Activated effector memory CD4-positive, alpha-beta T cell treated with Interleukin-2 at 50 U/mL for 16 hours (primary cell): ENCODE data around the gene MIXL1.
"Not testable (repeated sequence)": the region's sequence is repeated elsewhere in the genome, so short reads cannot be mapped to it uniquely, and the experiment has no call there.

ENCODE experiments used
- DNase-seq: peaks from one replicate; pipeline ENCODE4 v3.0.0-alpha.2; 2020

Gene MIXL1

DNA sequence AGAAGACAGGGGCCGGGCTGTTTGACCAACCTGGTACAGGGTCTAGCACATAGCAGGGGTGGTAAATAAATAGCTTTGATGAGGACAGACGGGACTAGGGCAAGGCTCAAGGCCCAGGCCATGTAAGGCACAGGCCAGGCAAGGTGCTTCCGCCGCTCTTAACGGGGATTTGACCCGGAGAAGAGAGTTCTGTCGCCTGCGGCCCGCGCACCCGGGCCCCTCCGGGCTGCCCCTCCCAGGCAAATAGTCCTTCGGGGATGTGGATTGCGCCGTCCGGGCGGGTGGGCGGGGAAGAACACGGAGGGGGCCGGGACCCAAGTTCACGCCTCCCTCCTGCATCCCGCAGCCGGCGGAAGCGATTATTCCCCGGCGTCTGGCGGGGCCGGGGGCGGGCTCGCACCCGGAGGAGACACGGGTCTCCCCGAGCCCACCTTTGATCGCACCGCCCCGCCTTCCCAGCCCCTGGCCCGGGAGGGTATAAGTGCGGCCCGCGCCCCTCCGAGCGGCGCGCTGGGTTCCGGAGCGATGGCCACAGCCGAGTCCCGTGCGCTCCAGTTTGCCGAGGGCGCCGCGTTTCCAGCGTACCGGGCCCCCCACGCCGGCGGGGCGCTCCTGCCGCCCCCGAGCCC lies at the start of gene MIXL1:
Gene MIXL1 (plus strand): TSS at position 508 of the 629 bp plus-strand sequence. CDS start 18 bp downstream, at position 526.
- DNase-seq, result no peak

GRCh38 chr1:226176870-226177269 lies 46.6 kb upstream of the MIXL1 start:
- DNase-seq, result no peak

DNA sequence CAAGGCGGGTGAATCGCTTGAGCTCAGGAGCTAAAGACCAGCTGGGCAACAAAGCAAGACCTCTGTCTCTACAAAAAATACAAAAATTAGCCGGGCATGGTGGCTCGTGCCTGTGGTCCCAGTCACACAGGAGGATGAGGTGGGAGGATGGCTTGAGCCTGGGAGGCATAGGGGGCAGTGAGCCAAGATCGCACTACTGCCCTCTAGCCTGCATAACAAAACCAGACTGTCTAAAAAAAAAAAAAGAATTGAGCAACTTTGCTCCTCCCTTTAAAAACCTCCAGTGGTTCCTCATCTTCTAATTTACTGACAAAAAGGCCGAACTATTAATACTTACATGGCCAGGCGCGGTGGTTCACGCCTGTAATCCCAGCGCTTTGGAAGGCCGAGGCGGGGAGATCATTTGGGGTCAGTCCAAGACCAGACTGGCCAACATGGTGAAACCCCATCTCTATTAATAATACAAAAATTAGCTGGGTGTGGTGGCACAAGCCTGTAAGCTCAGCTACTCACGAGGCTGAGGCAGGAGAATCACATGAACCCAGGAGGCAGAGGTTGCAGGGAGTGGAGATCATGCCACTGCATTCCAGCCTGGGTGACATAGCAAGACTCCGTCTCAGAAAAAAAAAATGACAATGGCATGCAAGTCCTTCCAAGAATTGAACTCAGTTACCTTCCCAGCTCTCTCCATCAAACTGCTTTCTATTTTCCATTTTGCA lies 41.3 kb upstream of the MIXL1 start:
- DNase-seq, result no peak

GRCh38 chr1:226185141-226186036 lies 38.1 kb upstream of the MIXL1 start:
- no peak for DNase-seq

GRCh38 chr1:226186124-226187018 lies 37.1 kb upstream of the MIXL1 start, which contains the start of gene ACBD3:
Gene ACBD3, minus strand, starts transcription at chr1:226186741. Its CDS starts 66 bp downstream, at chr1:226186675.
- peak; percentile 80 for DNase-seq

DNA sequence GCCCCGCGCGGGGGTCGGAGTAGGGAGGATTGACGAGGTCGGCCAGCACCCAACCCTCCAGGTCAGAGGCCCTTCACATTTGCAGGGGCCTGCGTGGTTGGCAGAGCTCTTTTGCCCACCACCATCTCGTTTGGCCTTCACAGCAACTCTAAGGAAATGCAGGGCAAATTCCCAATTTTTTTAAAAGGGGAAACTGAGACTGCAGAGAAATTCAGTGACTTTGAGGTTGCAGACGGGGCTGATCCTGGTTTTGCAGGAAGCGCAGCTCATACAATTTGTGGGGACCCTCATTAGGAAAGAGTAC lies 36.5 kb upstream of the MIXL1 start:
- DNase-seq, result no peak

DNA sequence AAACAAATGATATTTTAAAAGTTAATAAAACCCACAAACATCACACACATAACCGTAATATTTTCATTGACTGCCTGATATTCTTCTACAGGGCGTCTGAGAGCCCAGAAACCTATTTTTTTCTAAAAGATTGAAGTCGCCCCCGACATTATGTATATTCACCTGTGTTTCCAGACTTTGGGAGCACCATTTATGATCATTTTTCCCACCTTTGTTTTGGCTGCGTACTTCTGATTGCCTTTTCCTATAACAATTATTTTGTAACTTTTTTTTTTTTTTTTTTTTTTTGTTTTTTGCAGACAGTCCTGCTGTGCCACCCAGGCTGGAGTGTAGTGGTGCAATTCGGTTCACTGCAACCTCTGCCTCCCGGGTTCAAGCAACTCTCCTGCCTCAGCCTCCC lies 36.1 kb upstream of the MIXL1 start:
- DNase-seq, result no peak

GRCh38 chr1:226195144-226195543 lies 28.3 kb upstream of the MIXL1 start:
- DNase-seq, result no peak

DNA sequence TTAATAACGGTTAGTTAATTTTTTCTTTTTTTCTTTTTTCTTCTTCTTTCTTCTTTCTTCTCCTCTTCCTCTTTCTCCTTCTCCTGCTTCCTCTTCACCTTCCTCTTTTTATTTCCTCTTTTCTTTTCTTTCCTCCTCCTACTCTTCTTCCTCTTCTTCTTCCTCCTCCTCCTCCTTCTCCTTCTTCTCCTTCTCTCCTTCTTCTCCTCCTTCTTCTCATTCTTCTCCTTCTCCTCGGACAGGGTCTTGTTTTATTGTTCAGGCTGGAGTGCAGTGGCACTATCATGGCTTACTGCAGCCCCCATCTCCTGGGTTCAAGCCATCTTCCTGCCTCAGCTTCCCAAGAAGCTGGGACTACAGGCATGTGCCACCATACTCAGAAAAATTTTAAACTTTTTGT lies 23.5 kb upstream of the MIXL1 start:
- DNase-seq, result no peak

DNA sequence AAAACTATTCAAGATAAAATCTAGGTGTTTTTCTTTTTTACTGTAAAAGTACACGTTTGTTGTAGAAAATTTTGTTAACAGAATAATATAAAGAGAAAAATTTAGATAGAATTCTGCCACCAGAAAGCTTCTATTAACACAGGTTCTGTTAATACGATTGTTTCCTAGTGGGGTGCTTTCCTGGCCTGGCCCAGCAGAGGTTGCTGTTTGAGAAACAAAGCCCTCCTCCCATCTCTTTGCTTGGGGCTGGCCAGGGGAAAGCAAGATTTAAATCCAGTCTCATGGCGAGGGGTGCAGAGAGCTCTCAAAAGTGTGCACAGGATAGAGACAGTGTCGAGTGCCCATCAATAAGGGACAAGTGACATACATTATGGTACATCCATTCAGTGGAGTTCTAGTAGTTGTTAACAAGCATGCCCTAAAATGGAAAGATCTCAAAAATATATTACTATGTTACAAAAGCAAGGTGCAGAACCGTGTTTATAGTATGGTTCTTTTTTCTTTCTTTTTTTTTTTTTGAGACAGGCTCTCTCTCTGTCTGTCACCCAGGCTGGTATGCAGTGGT lies 22.4 kb upstream of the MIXL1 start:
- DNase-seq, result no peak

- DNase-seq, result no peak
These were observed 21.2 kb upstream of the MIXL1 start for GRCh38 chr1:226202246-226202645.

DNA sequence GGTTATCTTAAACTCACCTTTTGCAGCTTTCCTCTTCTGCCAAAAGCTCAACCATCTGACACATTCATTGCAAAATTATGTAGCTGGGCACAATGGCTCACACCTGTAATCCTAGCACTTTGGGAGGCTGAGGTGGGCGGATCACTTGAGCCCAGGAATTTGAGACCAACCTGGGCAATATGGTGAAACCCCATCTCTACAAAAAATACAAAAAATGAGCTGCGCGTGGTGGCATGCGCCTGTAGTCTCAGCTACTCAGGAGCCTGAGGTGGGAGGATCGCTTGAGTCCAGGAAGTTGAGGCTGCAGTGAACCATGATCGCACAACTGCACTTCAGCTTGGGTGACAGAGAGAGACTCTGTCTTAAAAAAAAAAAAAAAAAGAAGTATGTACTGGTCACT lies 20.8 kb upstream of the MIXL1 start:
- DNase-seq, result not testable (repeated sequence)

DNA sequence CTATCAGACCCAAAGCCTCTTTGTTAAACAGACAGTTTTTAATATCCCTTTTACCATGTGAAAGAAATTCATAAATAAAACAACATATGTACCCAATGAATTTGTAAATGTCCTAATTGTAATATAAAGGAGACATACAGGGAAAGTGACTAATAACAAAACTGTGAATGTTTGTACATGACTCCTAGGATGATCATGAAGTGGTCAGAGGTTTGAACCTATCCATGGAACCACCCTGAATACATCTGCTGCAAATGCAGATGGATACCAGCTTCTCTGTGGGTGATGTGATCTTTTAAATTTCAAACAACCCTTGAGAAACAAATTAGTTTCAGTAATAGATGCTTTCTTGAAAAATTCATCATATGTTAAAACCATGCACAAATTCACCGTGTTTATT lies 20.2 kb upstream of the MIXL1 start:
- no peak for DNase-seq

- no peak for DNase-seq
These were observed 19.8 kb upstream of the MIXL1 start for GRCh38 chr1:226203655-226204054.

DNA sequence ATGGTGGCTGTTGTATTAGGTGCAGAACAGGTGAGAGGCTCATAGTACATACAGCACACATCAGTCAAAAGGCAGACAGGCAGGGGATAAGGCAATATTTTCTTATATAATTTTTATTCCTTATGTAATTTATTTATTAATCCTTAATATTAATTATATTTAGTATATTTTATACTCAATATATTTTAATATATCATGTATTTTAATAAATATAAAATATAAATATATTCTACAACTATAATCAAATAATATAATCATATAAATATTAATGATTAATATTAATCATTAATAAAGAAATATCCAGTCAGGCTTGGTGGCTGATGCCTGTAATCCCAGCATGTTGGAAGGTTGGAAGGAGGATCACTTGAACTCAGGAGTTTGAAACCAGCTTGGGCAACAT lies 19.3 kb upstream of the MIXL1 start:
- no peak for DNase-seq

GRCh38 chr1:226207048-226207447 lies 16.4 kb upstream of the MIXL1 start:
- no peak for DNase-seq

DNA sequence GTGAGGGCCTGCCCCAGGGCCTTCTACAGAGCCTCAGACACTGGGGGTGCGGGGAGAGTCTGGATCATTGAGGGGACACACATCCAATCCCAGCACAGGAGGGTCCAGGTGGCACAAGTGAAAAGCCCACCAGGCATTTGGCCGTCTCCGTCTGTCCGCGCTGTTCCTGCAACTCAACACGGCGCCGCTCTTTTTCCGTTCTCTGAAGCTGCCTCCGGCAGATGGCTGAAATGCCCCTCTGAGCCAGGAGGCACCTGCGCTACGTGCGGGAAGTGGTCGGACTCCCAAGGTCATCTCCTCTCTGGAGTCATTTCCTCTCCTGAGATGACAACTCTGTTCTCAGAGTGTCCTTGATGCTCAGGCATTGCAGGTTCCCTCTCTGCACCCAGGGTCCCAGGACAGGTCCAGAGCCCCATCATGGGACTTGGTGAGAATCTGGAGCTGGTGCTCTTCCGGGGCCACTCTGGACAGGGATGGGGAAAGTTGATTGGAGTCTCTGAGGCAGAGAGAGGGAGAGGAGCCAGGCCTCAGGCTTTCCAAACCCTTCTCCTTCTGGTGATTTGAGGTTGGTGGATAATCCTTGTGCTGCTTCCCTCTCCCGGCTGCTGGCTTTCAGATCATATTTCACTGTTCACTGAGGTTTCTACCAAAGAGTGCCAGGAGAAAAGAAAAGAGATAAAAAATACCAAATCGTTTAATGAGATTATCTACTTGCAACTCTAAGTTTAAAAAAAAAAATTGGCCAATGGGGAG lies 14.0 kb upstream of the MIXL1 start:
- no peak for DNase-seq

DNA sequence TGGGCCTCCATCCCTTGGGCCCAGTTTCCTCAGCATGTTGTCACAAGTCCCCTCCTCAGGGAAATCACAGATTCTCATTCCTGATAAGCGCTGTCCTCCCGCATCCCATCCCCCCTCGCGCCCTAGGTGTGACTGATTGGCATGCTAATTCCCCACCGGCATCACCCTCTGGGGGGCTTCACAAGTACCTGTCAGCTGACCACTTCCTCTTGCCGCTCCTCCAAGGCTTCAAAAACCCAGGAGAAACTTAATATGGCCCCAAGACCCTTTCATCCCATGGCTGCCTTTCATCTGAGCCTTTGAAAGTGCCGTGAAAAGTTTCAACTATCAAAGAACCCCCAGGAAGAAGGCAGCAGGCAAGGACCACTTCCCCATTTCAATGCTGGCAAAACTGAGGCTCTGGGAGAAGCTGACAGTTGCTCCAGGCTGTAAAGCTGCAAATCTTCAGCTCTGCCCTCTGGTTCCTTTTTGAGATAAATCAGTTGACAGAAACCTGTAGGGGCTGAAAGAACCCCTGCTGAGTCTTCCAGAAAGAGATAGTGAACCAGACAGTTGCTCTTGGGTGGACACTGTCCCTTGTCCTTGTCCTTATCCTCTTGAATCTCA lies 12.8 kb upstream of the MIXL1 start:
- no peak for DNase-seq

DNA sequence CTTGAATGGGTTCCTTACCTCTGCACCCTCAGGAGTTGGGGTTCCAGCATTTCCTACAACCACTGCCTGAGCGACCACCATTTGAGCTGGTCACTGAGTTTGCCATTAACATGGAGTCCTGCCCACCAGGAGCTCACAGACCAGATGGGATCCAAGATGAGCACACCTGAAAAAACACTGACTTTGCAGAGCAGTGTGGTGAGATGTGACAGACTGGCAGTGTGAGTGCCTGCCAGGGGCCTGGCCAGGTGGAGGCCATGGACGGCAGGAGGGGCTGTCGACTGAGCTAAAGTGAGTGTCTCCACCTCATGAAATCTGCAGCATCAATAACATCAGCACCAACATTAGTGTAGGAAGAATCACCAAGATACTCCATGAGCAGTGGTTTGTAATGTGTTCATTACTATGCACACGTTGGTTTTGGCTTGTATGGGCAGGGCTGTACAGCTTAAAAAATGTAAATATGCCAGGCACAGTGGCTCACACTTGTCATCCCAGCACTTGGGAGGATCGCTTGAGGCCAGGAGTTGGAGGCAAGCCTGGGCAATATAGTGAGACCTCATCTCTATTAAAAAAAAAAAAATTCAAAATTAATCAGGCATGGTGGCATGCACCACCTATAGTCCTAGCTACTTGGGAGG lies 12.2 kb upstream of the MIXL1 start:
- no peak for DNase-seq

GRCh38 chr1:226212545-226212944 lies 10.9 kb upstream of the MIXL1 start:
- no peak for DNase-seq

GRCh38 chr1:226215239-226215638 lies 8.2 kb upstream of the MIXL1 start:
- DNase-seq, result no peak
